SU-DHL-6 (cell line): ENCODE measurements around the gene CHCHD1.

Source experiments
- EZH2phosphoT487 ChIP-seq: fragments of 200-600 bp; sonication (generic), shearing (Covaris generic); conservative IDR thresholded peaks from 2 replicates; pipeline ENCODE4 v1.6.1; 2018; ENCODE audit warnings: mild to moderate bottlenecking, antibody characterized with exemption, low read length, moderate library complexity, mixed read lengths
- TF ChIP-seq, protein P1 (sequence below): fragments of 200-600 bp; sonication (generic); IDR thresholded peaks from one replicate; pipeline ENCODE4 v1.5.1; 2017; ENCODE audit warnings: antibody characterized with exemption, mild to moderate bottlenecking, low read length, moderate library complexity; ENCODE audit not compliant: insufficient read depth, poor library complexity, severe bottlenecking

DNA sequence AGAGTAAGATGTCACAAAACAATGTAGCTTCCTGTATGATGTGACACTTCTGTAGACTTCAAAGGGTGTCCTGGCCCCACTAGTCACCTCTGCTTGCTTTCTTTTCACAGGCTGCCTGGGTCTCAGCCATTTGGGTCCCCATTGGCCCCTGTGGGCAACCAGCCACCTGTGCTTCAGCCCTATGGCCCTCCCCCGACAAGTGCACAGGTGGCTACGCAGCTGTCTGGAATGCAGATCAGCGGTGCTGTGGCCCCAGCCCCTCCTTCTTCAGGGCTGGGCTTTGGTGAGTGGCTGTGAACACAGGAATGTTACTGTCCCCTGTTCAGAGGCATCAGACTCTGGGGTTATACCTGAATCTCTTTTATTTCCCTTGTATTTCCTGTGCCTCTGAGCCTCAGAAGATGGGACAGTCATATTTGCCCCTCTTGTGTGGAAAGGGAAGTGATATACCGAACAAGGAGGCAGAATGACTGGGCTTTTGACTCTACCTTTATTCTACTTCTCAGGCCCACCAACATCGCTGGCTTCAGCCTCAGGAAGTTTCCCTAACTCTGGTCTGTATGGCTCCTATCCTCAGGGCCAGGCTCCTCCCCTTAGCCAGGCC, 22.2 kb upstream of the CHCHD1 start:
- TF ChIP-seq, protein P1, sequence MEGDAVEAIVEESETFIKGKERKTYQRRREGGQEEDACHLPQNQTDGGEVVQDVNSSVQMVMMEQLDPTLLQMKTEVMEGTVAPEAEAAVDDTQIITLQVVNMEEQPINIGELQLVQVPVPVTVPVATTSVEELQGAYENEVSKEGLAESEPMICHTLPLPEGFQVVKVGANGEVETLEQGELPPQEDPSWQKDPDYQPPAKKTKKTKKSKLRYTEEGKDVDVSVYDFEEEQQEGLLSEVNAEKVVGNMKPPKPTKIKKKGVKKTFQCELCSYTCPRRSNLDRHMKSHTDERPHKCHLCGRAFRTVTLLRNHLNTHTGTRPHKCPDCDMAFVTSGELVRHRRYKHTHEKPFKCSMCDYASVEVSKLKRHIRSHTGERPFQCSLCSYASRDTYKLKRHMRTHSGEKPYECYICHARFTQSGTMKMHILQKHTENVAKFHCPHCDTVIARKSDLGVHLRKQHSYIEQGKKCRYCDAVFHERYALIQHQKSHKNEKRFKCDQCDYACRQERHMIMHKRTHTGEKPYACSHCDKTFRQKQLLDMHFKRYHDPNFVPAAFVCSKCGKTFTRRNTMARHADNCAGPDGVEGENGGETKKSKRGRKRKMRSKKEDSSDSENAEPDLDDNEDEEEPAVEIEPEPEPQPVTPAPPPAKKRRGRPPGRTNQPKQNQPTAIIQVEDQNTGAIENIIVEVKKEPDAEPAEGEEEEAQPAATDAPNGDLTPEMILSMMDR, result no peak
- no peak for TF ChIP-seq EZH2phosphoT487
